Measurements from ENCODE around the gene VKORC1L1.
A peak's percentile ranks its signal among the peaks of the same experiment; 100 is the strongest.
"Not testable (repeated sequence)": the region's sequence is repeated elsewhere in the genome, so short reads cannot be mapped to it uniquely, and the experiment has no call there.

The VKORC1L1 gene

GRCh38 chr7:65938336-65938895 is 65.5 kb downstream of the VKORC1L1 start:
- no peak for DNase-seq (ENCODE audit: low spot score)

GRCh38 chr7:65945787-65946186 is 72.9 kb downstream of the VKORC1L1 start:
- DNase-seq (ENCODE audit: low spot score) = not testable (repeated sequence)

- DNase-seq (ENCODE audit: low spot score) = peak; percentile 32
These were observed 74.0 kb downstream of the VKORC1L1 start for GRCh38 chr7:65946904-65947303.

GRCh38 chr7:65951837-65952578 is 79.1 kb downstream of the VKORC1L1 start:
- no peak for DNase-seq (ENCODE audit: low spot score)

- DNase-seq (ENCODE audit: low spot score) = no peak
These were observed 80.3 kb downstream of the VKORC1L1 start for GRCh38 chr7:65953001-65953720.

GRCh38 chr7:65953890-65954450 is 81.1 kb downstream of the VKORC1L1 start:
- no peak for DNase-seq (ENCODE audit: low spot score)

- DNase-seq (ENCODE audit: low spot score) = no peak
These were observed 82.8 kb downstream of the VKORC1L1 start for GRCh38 chr7:65955718-65956117.

GRCh38 chr7:65960351-65961074 is 87.6 kb downstream of the VKORC1L1 start:
- no peak for DNase-seq (ENCODE audit: low spot score)

- no peak for DNase-seq (ENCODE audit: low spot score)
These were observed 89.2 kb downstream of the VKORC1L1 start for GRCh38 chr7:65962033-65962432.

GRCh38 chr7:65964671-65965070 is 91.8 kb downstream of the VKORC1L1 start:
- not testable (repeated sequence) for DNase-seq (ENCODE audit: low spot score)

GRCh38 chr7:65966146-65966545 is 93.3 kb downstream of the VKORC1L1 start:
- DNase-seq (ENCODE audit: low spot score) = no peak

- DNase-seq (ENCODE audit: low spot score) = no peak
These were observed 94.7 kb downstream of the VKORC1L1 start for GRCh38 chr7:65967361-65968155.

GRCh38 chr7:65968256-65969185 is 95.6 kb downstream of the VKORC1L1 start:
- DNase-seq (ENCODE audit: low spot score) = no peak

GRCh38 chr7:65971021-65971420 is 98.1 kb downstream of the VKORC1L1 start:
- no peak for DNase-seq (ENCODE audit: low spot score)

GRCh38 chr7:65972976-65973375 is 100.1 kb downstream of the VKORC1L1 start:
- no peak for DNase-seq (ENCODE audit: low spot score)

GRCh38 chr7:65974191-65974801 is 101.4 kb downstream of the VKORC1L1 start:
- no peak for DNase-seq (ENCODE audit: low spot score)

- DNase-seq (ENCODE audit: low spot score) = no peak
These were observed 102.0 kb downstream of the VKORC1L1 start for GRCh38 chr7:65974876-65975275.

GRCh38 chr7:65975814-65976445 is 103.1 kb downstream of the VKORC1L1 start:
- no peak for DNase-seq (ENCODE audit: low spot score)

- DNase-seq (ENCODE audit: low spot score) = no peak
These were observed 103.9 kb downstream of the VKORC1L1 start for GRCh38 chr7:65976659-65977196.

Measured in RKO (cell line).